NCI-H1694 (cell line): Measurements from ENCODE around the gene EEFSEC.

Experiments
- DNase-seq: peaks from one replicate; lab custom pipeline; 2025; lab: John Stamatoyannopoulos, UW

The EEFSEC gene

DNA sequence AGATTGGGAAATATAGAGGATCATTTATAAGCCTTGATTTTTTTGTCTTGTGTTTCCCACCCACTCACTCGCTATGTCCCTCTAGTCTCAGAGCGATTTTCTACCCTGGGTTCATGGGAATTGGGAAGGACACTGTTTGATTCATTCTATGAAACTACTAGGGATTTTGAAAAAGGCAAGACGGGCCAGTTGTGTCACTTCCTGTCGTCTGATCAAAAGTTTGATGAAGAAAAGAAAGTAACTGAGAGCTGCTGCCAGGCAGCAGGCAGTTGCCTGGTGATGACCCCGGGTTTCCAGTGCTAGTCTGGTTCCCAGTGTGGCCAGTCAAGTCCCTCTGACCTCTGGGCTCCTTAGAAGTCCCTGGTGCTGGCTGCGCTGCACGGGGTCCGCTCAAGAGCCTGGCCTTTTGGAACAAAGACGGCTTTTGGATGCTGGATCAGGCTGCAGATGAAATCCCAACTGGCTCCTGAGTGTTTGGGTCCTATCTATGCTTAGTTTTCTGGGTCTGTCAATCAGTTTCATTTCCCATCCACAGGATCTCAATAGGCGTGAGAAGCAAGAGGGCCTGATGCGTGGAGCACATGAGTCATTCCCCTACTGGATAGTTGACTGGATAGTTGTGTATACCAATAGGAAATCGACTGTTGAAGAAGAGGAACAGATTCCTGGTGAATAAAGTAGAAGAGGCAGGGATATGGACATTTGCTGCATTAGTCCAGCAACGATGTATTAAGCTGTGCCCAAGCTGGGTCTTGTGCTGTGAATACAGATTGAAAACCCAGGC is 89.7 kb downstream of the EEFSEC start:
- no peak for DNase-seq

DNA sequence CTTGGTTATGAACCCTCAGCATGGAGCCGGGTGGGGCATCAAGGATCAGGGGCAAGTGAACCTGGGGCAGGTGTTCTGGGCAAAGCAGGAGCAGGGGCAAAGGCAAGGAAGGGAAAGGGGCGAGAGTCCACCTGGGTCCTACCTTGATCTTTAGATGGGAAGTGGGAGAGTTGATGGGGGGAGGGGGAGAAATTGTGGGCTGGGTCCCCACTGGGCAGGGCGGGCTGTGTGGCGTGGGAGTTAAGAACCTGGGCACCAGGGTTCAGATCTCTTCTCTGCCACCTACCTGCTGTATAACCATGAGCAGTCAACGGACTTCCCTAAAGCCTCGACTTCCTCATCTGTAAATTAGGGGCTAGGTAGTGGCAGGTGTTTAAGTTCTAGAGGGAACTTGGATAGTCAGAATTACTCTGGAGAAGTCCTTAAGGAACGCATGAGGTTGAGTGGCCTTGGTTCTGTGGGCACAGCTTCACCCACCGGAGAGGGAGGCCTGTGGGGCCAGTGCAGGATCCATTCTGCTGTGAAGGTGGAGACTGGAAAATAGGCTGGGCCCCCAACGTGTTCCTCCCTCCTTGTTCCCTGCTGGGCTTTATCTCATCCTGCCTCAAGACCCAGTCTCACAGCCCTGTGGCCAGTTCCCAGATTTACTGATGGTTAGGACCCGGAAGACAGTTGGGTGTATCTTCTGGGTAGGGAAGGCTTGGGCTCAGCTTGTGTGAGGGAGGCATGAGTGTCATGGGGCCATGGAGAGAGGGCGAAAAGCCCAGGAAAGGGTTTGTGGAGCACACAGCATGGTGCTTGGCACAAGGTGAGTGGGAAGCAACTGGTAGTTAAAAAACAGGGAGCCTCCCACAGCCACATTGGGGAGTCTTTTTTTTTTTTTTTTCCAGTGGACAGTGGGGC is 90.6 kb downstream of the EEFSEC start:
- no peak for DNase-seq

DNA sequence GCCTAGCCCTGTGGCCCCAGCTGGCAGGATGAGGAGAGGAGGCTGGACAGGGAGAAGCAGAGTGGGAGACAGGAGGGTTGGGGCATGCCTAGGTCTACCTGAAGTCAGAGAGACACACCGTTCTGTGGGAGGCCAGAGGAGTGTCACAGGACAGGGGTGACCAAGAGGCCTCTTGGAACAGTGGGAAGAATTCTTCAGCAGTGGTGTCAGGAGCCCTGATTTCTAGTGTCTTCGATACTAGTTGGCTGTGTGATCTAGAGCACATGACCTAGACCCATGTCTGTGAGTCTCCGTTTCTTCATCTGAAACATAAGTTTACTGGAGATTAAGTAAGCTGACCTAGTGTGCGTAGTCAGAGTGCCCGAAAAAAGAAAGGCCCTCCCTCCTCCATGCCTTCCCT is 92.2 kb downstream of the EEFSEC start:
- DNase-seq: no peak

DNA sequence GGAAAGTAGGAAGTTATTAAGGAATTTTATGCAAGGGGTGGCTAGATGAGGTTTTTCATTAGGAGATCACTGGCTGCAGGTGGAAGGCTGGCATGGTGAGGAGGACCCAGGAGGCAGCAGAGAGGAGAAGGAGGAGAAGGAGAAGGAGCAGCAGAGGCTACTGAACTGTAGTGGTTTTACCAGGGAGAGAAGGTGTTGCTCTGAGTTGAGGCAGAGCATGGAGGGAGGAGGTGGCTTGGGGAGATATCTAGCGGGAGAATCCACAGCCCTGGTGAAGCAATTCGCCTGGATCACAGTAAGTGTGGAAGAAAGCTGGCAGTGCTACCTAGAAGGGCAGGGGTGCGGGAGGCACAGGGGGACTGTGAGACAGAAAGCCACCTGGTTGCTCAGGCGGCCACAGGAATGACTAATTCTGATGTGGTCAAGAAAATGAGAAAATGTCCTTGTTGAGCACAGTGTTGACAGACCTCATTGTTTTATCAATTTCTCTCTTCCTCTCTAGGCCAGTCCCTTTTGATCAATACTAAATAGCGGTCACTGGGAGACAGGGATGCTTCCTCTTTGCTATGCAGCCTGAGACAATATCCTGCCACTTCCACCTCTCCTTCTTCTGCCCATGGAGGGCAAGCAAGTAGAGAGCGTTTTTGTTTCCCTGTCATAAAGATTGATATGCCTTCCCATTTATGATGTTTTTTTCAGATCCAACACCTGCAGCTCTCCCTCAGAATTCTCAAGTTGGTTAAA is 94.6 kb downstream of the EEFSEC start:
- no peak for DNase-seq

DNA sequence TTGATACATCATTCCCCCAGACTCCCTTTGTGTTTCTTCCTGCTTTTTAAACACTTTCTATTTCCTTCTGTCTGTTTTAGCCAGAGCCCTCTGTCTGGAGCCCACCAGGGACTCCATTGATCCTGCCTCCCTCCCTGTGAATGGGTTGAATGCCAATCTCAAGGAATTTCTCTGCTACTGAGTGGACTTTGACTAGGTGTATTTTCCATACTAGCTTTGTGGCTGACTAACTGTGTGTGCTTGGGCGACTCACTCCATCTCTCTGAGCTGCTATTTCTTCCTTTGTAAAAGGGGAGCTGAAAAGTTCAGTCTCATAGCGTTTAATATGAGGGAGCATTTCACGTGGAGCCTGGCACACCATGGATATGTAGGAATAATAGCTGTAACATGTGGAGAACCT is 98.8 kb downstream of the EEFSEC start:
- DNase-seq: no peak

DNA sequence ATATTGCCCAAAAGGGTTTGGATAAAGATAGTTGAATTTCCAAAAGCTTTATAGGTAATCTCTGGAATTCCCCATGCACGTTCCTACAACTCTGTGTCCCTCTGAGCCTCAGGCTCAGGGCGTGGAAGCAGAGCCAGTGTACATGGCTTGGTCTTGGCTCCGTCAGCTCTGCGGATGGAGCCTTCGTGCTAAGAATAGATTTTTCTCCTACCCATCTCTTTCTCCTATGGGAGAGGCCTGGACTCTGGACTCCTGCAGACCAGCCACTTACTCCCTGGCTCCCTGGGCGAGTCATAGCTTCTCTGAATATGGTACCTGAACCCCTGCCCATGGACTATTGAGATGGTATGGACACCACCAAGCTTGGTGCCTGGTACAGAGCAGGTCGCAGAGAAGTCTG is 99.9 kb downstream of the EEFSEC start:
- no peak for DNase-seq

DNA sequence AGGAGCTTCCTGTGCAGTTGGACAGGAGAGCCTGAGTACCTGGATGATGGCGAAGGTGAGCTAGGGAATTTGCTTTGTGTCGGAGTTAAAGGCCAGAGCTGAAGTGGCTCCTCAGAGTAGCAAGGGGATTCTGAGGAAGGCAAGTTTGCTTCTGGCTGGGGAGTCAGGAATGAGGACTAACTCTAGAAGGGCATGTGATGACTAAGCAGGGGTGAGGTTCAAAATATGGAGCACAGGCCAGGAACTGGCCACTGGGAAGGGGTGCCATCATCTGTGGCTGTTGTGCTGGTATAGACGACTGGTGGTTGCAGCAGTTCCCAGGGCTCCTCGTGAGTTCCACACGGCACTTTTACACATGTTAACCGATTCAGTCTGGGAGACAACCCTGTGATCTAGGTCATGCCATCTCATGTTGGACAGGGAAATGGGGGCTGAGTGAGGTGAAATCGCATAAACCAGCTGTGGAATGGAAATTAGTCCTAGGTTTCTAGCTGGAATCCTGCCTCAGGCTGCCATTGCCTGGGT is 100.8 kb downstream of the EEFSEC start:
- no peak for DNase-seq

DNA sequence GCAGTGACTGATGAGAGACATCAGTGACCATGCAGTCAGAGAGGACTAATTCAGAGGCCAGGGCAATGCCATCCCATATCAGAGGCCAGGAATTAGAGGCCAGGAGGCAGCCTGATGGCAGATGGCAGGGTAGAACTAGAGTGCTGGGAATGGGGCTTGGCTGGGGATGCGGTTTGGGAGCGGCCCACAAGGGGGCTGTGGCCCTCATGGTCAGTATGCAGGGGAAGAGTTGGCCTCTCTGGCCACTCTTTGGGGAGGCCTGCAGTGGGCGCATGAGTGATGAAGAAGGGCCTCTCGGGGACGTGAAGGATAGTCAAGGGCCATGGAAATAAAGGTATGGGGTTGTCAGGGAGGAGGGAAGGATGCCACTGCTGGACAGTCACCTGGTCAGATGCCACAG is 101.7 kb downstream of the EEFSEC start:
- DNase-seq: no peak

DNA sequence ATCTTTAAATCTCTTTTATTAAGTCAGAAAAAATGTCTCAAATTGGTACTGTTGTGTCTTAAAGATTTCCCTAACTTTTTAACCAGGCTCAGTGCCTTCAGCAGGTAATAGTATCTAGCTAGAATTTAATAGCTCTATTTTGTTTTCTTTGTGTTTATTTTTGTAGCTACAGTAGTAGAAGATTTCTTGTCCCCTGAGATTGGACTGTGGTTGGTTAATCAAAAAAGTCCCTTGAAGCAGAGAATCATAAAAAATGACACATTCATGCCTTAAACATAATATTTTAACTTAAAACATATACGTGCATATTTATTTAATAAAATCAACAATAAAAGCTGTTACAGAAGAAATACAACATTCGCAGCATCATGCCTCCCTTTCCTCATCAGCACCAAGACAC is 102.8 kb downstream of the EEFSEC start:
- DNase-seq: no peak

DNA sequence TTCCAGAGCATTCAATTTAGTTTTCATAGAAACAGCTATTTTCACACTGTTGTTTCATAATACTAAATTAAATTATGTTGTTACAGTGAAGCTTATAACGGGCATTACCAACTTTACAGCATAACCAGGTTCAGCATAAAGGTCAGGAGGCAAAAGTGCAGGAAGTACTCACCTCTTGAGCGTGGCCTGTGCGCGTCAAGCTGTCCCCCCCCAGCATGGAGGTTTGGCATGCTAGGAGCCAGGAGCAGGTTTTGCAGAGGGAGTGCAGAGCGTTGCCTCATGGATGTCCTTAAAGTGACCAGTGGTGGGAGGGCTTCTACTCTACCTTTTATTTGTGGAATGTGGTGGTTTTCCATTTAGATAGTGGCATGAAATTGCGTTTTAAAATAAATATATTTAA is 104.4 kb downstream of the EEFSEC start:
- no peak for DNase-seq

DNA sequence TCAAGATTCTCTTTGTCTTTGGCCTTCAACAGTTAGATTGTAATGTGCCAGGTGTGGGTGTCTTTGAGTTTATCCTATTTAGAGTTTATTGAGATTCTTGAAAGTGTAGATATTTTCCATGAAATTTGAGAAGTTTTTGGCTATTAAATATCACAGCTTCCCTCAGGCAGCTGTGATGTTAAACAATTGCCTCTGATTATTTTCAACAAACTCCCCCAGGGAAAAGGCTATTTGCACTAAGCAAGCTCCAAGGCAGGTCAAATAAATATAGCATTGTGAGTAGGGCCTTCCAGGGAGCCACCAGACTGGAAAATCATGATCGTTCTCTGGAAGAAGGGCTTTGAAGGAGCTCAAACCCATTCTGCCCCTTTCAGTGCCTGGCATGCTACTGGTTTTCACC is 107.0 kb downstream of the EEFSEC start:
- DNase-seq: no peak

DNA sequence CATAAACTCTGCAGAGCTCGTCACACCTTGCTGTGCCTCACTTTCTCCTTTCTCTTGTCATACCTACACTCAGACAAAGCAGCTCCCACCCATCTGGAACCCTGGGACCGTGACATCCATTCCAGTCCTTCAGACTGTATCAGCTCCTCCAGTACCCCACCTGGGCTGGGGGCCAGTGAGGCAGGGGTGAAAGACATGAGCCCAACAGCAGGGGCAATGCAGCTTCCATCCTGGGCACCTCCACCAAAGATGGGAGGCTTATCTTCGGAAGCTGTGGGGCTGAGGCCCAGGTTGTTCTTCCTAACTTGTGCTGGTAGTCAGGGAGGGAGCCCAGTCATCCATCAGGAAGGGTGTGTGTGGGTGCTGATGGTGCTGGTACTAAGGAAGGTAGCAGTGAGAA is 109.2 kb downstream of the EEFSEC start:
- DNase-seq: no peak

DNA sequence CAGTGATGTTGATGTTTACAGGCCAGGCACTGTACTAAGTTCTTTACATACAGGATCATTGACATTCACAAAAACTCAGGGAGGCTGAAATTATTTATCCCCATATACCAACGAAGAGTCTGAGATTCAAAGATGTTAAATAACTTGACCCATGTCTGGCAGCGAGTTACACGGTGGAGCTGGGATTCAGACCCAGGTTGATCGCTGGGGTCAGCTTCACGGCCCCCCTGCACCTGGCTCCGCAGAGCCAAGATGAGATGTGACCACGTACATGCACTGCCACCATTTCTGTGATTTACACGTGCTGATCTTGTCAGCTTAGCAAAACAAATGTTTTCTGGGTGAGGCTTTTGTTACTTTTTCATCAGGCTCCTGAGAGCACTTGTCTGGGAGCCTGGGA is 109.8 kb downstream of the EEFSEC start:
- no peak for DNase-seq

DNA sequence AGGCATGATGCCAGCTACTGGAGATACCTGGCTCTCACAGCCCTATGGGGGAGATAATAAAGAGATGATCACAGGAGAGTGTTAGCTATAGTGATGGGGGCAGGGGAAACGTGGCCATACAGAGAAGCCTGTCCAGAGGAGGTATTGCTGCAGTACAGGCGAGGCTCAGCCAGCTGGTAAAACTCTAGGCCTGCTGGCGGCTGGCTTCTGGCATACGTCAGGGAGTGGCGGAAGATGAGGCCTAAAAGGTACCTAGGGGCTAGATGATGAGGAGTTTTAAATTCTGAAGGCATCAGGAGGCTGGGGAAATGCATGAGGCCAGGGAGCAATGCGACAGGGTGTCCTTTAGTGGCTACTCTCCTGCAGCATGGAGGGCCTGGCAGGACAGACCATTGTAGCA is 110.7 kb downstream of the EEFSEC start:
- no peak for DNase-seq

DNA sequence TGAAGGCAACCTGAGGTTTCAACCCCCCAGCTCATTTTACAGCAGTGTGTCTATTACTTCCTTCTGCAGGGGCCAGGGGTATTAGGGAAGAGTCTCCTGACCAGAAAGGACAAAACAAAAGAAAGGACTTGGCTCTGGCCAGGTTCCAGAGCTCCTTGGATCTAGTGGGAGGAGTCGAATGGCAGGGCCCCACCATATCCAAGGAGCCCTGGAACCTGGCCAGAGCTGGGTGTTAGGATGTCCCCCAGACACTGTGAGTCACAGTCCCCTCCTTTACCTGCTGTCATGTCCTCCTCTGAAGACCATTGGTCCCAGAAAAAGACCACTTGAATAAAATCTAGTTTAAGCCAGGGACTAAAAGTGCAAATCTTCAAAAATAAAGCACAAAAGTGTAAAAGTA is 113.2 kb downstream of the EEFSEC start:
- no peak for DNase-seq

DNA sequence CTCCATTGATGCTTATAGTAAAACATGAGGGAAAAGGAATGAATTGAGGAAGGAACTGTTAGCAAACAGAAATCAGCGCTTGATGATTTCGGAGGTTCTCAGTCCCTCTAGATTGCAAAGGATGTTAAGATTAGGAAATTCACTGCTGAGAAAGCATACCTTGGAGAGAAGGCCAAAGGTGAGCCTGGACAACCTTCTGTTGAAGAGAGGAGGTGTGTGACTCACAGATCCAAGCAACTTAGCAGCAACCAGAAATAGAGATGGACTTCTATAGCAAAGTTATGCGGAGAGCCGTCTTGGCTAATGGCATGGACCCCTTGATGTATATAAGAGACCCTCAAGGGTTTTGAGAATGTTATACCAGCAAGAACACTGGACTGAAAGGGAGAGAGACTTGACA is 114.3 kb downstream of the EEFSEC start:
- DNase-seq: no peak

DNA sequence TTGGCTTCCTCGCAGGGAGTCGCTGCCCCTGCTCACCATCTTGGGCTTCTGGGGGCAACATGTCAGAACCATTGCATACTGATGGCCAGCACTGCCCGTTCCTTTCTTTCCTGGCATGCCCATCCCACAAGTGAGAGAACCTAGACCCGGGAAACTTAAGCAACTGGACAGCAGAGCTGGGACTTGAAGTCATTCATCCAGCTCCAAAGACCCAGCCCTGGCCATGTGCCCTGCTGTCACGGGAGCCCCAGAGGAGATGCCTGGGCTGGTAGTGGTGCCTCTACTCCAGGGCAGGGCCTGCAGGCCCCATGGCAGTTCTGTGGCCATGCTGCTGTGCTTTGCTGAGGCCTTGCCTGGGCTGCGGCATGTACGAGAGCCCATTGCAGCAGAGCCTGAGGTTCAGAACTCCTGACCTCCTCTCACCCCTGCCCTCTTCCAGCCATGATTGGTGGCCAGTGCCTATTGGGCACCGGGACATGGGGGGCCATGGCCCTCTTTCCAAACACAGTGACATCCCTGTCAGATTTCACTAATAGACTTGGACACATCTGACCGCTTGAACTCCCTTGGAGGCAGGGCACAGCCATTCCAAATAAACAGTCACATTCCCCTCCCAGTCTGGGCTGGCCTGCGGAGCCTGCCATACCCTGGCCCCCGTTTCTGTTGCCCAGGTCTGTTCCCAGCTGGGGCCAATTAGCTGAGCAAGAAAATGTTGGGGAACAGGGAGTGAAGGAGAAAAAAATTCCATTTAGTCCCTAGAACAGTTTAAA is 115.9 kb downstream of the EEFSEC start:
- DNase-seq: no peak

DNA sequence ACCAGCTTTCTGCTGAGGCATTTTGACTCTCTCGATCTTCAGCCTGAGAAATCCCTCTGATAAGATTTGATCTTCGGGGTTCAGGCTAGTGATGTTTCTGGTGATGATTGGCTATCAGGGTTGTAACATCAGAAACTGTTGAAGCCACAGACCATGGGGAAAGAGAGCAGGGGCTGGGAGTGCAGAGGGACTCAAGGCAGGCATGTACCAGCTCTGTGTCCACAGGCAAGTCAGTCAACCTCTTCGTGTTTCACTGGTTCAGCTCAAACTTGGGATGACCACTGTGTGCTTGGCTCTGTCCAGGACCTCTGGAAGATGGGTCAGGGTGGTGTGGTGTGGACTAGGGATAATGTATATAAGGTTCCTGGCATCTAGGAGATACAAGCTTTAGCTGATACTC is 116.5 kb downstream of the EEFSEC start:
- DNase-seq: no peak

DNA sequence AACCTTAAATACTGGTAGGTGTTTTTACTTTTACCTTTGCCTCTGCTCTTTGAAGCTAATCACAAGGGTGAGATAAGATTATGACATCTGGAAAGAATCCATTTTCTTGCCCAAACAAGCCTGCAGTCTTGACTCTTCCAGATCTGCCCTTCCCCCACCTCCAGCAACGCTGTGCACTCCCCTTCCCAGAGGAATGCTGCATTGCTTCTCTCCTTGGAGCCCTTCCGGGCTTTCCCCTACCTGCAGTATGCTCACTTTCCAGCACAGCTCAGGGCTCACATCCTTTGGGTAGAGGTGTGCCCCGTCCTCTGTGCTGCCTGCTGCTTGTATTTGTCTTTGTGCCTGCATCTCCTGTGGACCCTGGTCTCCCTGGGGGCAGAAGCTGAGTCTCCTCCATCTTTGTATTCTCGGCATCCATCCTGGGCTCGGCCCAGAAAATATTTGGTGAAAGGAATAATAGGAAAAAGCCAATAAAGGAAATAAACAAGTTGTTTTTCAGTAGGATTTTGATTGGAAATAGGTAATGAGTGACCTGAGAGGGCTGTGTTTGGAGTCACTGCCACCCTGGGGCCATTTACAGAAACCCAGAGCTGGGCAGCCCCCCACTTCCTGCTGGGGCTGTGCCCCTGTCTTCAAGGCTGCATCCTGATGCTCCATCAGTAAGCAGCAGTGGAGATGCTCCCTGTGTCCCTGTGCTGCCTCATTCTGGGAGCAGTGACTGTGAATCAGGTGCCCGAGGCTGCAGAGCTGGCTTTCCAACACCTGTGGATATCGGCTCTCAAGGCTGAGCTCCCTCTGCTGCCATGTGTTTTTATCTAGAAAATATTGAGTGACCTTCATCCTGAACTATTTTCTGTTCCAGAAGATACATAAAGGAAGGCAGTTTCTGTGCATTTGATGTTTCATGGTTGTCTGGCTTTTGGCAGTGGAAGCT is 117.5 kb downstream of the EEFSEC start:
- DNase-seq: no peak

DNA sequence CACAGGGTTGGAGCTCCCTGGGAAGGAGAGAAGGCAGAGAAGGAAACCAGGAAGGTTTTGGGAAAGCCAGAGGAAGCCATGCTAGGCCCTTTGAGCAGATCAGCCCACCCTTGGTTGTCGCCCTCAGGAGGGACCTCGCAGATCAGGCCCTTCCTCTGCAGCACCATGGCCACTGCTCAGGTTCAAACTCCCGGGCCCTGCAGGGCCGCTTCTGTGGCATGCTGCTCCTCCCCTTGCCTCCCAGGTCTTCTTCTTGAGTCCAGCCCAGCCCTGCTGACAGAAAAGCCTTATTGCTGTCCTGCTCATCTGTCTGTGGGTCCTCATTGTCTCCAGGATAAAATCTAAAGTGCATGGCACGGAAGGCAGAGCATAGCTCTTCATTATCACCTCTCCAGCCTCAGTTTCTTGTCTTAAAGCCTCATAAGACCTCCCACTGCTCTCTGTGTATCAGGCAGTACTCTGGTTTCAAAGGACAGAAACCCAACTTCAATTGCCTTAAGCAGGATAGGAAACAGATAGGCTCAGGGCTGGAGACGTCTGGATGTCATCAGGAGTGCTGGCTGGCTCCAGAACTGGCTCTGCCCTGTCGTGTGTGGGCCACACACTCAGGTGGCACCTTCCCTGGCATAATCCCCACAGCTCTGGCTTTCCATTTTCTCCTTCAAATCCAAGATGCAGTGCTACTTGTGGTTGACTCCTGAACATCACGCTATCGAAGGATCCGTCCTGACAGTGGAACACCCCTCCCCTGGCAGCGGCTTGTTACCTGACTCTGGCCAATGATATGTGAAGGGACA is 118.5 kb downstream of the EEFSEC start:
- DNase-seq: no peak
